HuH-7.5 (cell line): ENCODE measurements around the gene PROM1.

ENCODE experiments used
- DNase-seq: peaks from one replicate; pipeline ENCODE4 v3.0.0; 2011; ENCODE audit warnings: low spot score

PROM1 gene

GRCh38 chr4:15988222-15988621, 95.6 kb downstream of the PROM1 start:
- no peak for DNase-seq

- DNase-seq: no peak
Measured at GRCh38 chr4:15986907-15987306, 96.9 kb downstream of the PROM1 start.

- DNase-seq: no peak
Measured at GRCh38 chr4:15983610-15984009, 100.2 kb downstream of the PROM1 start.

GRCh38 chr4:15982842-15983524, 100.8 kb downstream of the PROM1 start:
- no peak for DNase-seq

- DNase-seq: no peak
Measured at GRCh38 chr4:15976456-15977447, 107.1 kb downstream of the PROM1 start.

- no peak for DNase-seq
Measured at GRCh38 chr4:15971068-15971801, 112.6 kb downstream of the PROM1 start.

- DNase-seq: no peak
Measured at GRCh38 chr4:15968551-15969300, 115.1 kb downstream of the PROM1 start.

- DNase-seq: no peak
Measured at GRCh38 chr4:15965325-15965724, 118.5 kb downstream of the PROM1 start.

- DNase-seq: no peak
Measured at GRCh38 chr4:15964159-15964558, 119.7 kb downstream of the PROM1 start.

GRCh38 chr4:15963576-15963975, 120.2 kb downstream of the PROM1 start:
- no peak for DNase-seq

GRCh38 chr4:15963001-15963451, 120.8 kb downstream of the PROM1 start, which contains the start of gene FGFBP2:
TSS of gene FGFBP2 (minus strand) at chr4:15963175. CDS start at chr4:15963129, 46 bp downstream.
- peak; percentile 41 for DNase-seq

- DNase-seq: no peak
Measured at GRCh38 chr4:15961781-15962510, 121.9 kb downstream of the PROM1 start.

GRCh38 chr4:15958562-15958961, 125.3 kb downstream of the PROM1 start:
- DNase-seq: no peak

- peak; percentile 73 for DNase-seq
Measured at GRCh38 chr4:15956179-15956850, 127.5 kb downstream of the PROM1 start.

- no peak for DNase-seq
Measured at GRCh38 chr4:15955670-15956069, 128.2 kb downstream of the PROM1 start.

- DNase-seq: no peak
Measured at GRCh38 chr4:15953625-15954024, 130.2 kb downstream of the PROM1 start.

- no peak for DNase-seq
Measured at GRCh38 chr4:15951781-15952180, 132.0 kb downstream of the PROM1 start.

- DNase-seq: no peak
Measured at GRCh38 chr4:15948826-15949225, 135.0 kb downstream of the PROM1 start.

GRCh38 chr4:15947684-15948083, 136.1 kb downstream of the PROM1 start:
- DNase-seq: no peak

- no peak for DNase-seq
Measured at GRCh38 chr4:15945516-15945915, 138.3 kb downstream of the PROM1 start.
